ENCODE results near the gene SCNN1G. TPM values are rescaled to one million over a fixed set of nuclear protein-coding genes. Genes with fewer than 3 reads are reported as not detected.

SCNN1G gene
- total and polyA plus RNA-seq, 2 donors from 2014 or later = 11.5 to 72.6 TPM

DNA sequence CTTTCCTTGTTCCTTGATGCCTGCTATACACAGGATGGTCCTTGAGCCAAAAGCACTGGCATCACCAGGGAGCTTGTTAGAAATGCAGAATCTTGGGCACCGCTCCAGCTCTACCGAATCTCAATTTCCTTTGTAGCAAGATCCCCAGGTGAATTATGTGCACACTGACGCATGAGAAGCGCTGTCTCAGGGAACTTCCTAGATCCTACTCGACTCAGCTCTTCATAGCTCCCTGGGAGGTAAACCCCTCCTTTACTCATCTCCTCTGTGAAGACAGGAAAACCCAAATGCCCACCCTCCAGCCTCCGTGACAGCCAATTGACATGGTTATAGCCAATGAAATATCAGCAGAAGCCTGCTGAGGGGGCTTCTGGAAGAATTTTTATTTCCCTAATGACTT is 37.4 kb upstream of the SCNN1G start:
- H3K27me3 ChIP-seq (ENCODE audit: control insufficient read depth, insufficient read depth, low read length) = no peaks in the 10 kb centered on the region
- no peak overlapping the region for H3K27ac ChIP-seq (ENCODE audit: low read depth in 2 of 2, low read length in 2 of 2)
- intact Hi-C loops (cut with DNase I) = no loop called here
- H3K4me1 ChIP-seq (ENCODE audit: control insufficient read depth in 2 of 3, insufficient read depth in 2 of 3, low read depth in 1 of 3, low read length in 3 of 3) = peaks cover 0 to 11% (median 9%) of the 10 kb centered on the region in 3 donors
- H3K9me3 ChIP-seq (ENCODE audit: control insufficient read depth in 2 of 3, insufficient read depth in 1 of 3, low read length in 3 of 3) = no peaks in the 10 kb centered on the region
- no peak overlapping the region for H3K9ac ChIP-seq (ENCODE audit: low read length in 3 of 3)
- DNase-seq = peak in 1 of 5 donors; percentile 37
- no peak for FAIRE-seq
- H3K4me3 ChIP-seq (ENCODE audit: low read length in 3 of 3) = no peak overlapping the region
- TF ChIP-seq, protein P1, sequence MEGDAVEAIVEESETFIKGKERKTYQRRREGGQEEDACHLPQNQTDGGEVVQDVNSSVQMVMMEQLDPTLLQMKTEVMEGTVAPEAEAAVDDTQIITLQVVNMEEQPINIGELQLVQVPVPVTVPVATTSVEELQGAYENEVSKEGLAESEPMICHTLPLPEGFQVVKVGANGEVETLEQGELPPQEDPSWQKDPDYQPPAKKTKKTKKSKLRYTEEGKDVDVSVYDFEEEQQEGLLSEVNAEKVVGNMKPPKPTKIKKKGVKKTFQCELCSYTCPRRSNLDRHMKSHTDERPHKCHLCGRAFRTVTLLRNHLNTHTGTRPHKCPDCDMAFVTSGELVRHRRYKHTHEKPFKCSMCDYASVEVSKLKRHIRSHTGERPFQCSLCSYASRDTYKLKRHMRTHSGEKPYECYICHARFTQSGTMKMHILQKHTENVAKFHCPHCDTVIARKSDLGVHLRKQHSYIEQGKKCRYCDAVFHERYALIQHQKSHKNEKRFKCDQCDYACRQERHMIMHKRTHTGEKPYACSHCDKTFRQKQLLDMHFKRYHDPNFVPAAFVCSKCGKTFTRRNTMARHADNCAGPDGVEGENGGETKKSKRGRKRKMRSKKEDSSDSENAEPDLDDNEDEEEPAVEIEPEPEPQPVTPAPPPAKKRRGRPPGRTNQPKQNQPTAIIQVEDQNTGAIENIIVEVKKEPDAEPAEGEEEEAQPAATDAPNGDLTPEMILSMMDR (IDR thresholded peaks at IDR 0.05; ENCODE audit: borderline replicate concordance, extremely low read depth, insufficient read depth) = no peak
- no peaks in the 10 kb centered on the region for H3K36me3 ChIP-seq (ENCODE audit: control insufficient read depth in 2 of 3, insufficient read depth in 3 of 3, low read length in 3 of 3)

DNA sequence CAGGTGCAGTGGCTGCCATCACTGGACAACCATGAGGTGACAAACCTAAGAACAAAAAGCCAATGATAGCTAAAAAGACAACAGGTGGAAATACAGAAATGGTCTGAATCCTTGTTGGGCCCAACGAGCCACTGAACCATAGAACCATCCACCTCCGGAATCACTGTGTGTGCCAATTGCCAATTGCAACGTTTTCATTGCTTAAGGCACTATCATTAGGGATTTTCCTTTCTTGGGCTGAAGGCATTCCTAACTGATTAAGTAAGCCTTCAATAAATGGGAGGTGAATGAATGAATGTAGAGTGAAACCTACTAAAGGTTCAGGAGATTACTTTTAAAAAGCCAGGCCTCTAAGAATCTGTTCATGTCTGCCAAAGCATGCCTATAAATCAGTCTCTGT is 36.9 kb upstream of the SCNN1G start:
- Histone ChIP-seq H3K27me3 (ENCODE audit: control insufficient read depth, insufficient read depth, low read length) (no peaks in the 10 kb centered on the region), H3K9ac (ENCODE audit: low read length in 3 of 3) (no peak overlapping the region), H3K27ac (ENCODE audit: low read depth in 2 of 2, low read length in 2 of 2) (no peak overlapping the region), H3K4me1 (ENCODE audit: control insufficient read depth in 2 of 3, insufficient read depth in 2 of 3, low read depth in 1 of 3, low read length in 3 of 3) (peaks cover 0 to 11% (median 9%) of the 10 kb centered on the region in 3 donors), H3K9me3 (ENCODE audit: control insufficient read depth in 2 of 3, insufficient read depth in 1 of 3, low read length in 3 of 3) (no peaks in the 10 kb centered on the region), H3K36me3 (ENCODE audit: control insufficient read depth in 2 of 3, insufficient read depth in 3 of 3, low read length in 3 of 3) (no peaks in the 10 kb centered on the region), H3K4me3 (ENCODE audit: low read length in 3 of 3) (peak overlapping the region in 1 of 3 donors; percentile 5)
- intact Hi-C loops (cut with DNase I) = no loop called here
- FAIRE-seq = no peak
- TF ChIP-seq, protein P1 (IDR thresholded peaks at IDR 0.05; ENCODE audit: borderline replicate concordance, extremely low read depth, insufficient read depth) = no peak
- DNase-seq = peak in 1 of 5 donors; percentile 28

DNA sequence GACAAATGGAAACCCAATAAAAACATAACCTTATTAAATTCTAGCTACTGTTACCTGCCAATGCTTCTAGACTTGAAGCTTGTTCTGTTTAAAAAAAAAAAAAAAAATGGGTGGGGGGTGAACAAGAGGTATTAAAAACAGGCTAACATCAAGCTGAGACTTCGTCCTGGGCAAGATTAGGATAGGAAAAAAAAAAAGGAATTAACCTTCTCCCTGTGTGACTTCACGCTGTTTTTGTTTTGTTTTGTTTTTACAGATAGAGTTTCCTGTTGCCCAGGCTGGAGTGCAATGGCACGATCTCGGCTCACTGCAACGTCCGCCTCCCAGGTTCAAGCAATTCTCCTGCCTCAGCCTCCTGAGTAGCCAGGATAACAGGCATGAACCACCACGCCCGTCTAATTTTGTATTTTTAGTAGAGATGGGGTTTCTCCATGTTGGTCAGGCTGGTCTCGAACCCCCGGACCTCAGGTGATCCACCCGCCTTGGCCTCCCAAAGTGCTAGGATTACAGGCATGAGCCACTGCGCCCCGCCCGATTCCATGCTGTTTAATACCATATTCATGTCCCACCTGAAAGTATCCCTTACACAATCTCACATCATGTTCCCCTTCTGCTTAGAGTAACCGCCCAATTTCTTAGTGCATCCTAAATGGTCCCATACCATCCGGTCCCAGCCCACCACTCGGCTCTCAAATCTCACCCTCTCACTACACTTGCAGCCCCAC is 35.5 kb upstream of the SCNN1G start:
- peaks cover 0 to 11% (median 9%) of the 10 kb centered on the region in 3 donors for H3K4me1 ChIP-seq (ENCODE audit: control insufficient read depth in 2 of 3, insufficient read depth in 2 of 3, low read depth in 1 of 3, low read length in 3 of 3)
- H3K27ac ChIP-seq (ENCODE audit: low read depth in 2 of 2, low read length in 2 of 2) = no peak overlapping the region
- FAIRE-seq (no peak), DNase-seq (no peak)
- H3K36me3 ChIP-seq (ENCODE audit: control insufficient read depth in 2 of 3, insufficient read depth in 3 of 3, low read length in 3 of 3) = no peaks in the 10 kb centered on the region
- H3K9ac ChIP-seq (ENCODE audit: low read length in 3 of 3) = no peak overlapping the region
- H3K4me3 ChIP-seq (ENCODE audit: low read length in 3 of 3) = peak overlapping the region in 1 of 3 donors; percentile 76
- no peaks in the 10 kb centered on the region for H3K9me3 ChIP-seq (ENCODE audit: control insufficient read depth in 2 of 3, insufficient read depth in 1 of 3, low read length in 3 of 3)
- intact Hi-C loops (cut with DNase I) = no loop called here
- no peaks in the 10 kb centered on the region for H3K27me3 ChIP-seq (ENCODE audit: control insufficient read depth, insufficient read depth, low read length)
- TF ChIP-seq, protein P1 (IDR thresholded peaks at IDR 0.05; ENCODE audit: borderline replicate concordance, extremely low read depth, insufficient read depth) = no peak

All from kidney (tissue), 14 donors.